ENCODE data around the gene CHST3.

CHST3 gene

GRCh38 chr10:72016608-72017300 is 52.6 kb downstream of the CHST3 start:
- no peak for TF ChIP-seq CTCF (IDR thresholded peaks at IDR 0.05; ENCODE audit: borderline replicate concordance, insufficient read depth, low read depth, low read length)
- H3K4me3 ChIP-seq (ENCODE audit: low read depth, low read length): no peak overlapping the region

GRCh38 chr10:72019085-72019876 is 55.1 kb downstream of the CHST3 start:
- no peak overlapping the region for H3K4me3 ChIP-seq (ENCODE audit: low read depth, low read length)
- TF ChIP-seq CTCF (IDR thresholded peaks at IDR 0.05; ENCODE audit: borderline replicate concordance, insufficient read depth, low read depth, low read length): no peak

- TF ChIP-seq CTCF (IDR thresholded peaks at IDR 0.05; ENCODE audit: borderline replicate concordance, insufficient read depth, low read depth, low read length): no peak
- H3K4me3 ChIP-seq (ENCODE audit: low read depth, low read length): no peak overlapping the region
These were observed 57.0 kb downstream of the CHST3 start for GRCh38 chr10:72020914-72021809.

- no peak overlapping the region for H3K4me3 ChIP-seq (ENCODE audit: low read depth, low read length)
- TF ChIP-seq CTCF (IDR thresholded peaks at IDR 0.05; ENCODE audit: borderline replicate concordance, insufficient read depth, low read depth, low read length): no peak
These were observed 58.0 kb downstream of the CHST3 start for GRCh38 chr10:72022228-72022627.

- no peak overlapping the region for H3K4me3 ChIP-seq (ENCODE audit: low read depth, low read length)
- no peak for TF ChIP-seq CTCF (IDR thresholded peaks at IDR 0.05; ENCODE audit: borderline replicate concordance, insufficient read depth, low read depth, low read length)
These were observed 60.4 kb downstream of the CHST3 start for GRCh38 chr10:72024596-72024995.

- no peak for TF ChIP-seq CTCF (IDR thresholded peaks at IDR 0.05; ENCODE audit: borderline replicate concordance, insufficient read depth, low read depth, low read length)
- H3K4me3 ChIP-seq (ENCODE audit: low read depth, low read length): no peak overlapping the region
These were observed 61.2 kb downstream of the CHST3 start for GRCh38 chr10:72025400-72025799.

Measured in GM12875 (cell line).